HepG2 (cell line): ENCODE measurements around the gene ADSS1. TPM values are rescaled to one million over a fixed set of nuclear protein-coding genes. Genes with fewer than 3 reads are reported as not detected.

ENCODE experiments used
- ATF1 ChIP-seq: IDR thresholded peaks from 2 replicates; pipeline ENCODE4 v1.6.1; 2016; ENCODE audit warnings: mild to moderate bottlenecking, control low read depth
- ATM ChIP-seq: fragments of 450-650 bp; IDR thresholded peaks from 2 replicates; pipeline ENCODE4 v1.7.1; 2017; ENCODE audit warnings: mild to moderate bottlenecking, borderline replicate concordance
- HNRNPUL1 ChIP-seq: fragments of 200-400 bp; formaldehyde crosslinking; IDR thresholded peaks from 2 replicates; pipeline ENCODE4 v1.6.1; 2017; ENCODE audit warnings: low read depth, mild to moderate bottlenecking, low read length, moderate library complexity
- KDM1A ChIP-seq: IDR thresholded peaks from 2 replicates; pipeline ENCODE4 v1.6.1; 2016; ENCODE audit warnings: missing compliant biosample characterization
- LCORL ChIP-seq, 2 experiments: fragments of 450-650 bp in 1 of 2; sonication (generic) in 1 of 2; formaldehyde crosslinking in 1 of 2; IDR thresholded peaks; 2 replicates each; pipeline versions ENCODE4 v1.5.0 to v1.6.1; 2017 to 2020; ENCODE audit warnings: antibody characterized with exemption in 1 of 2, missing genetic modification reagents in 1 of 2
- MEF2D ChIP-seq: sonication (generic); formaldehyde crosslinking; IDR thresholded peaks from 2 replicates; pipeline ENCODE4 v1.5.1; 2020; ENCODE audit warnings: mild to moderate bottlenecking, missing genetic modification reagents
- MEIS2 ChIP-seq: sonication (generic); formaldehyde crosslinking; IDR thresholded peaks from 2 replicates; pipeline ENCODE4 v1.9.0; 2021; ENCODE audit warnings: mild to moderate bottlenecking, missing genetic modification reagents
- MTERF4 ChIP-seq: sonication (generic); formaldehyde crosslinking; IDR thresholded peaks from 2 replicates; pipeline ENCODE4 v1.8.0; 2023; ENCODE audit warnings: mild to moderate bottlenecking, missing genetic modification reagents
- SMAD9 ChIP-seq: sonication (generic); formaldehyde crosslinking; IDR thresholded peaks from 2 replicates; pipeline ENCODE4 v1.5.1; 2020; ENCODE audit warnings: mild to moderate bottlenecking, missing genetic modification reagents
- SP2 ChIP-seq: sonication (generic); formaldehyde crosslinking; IDR thresholded peaks from 2 replicates; pipeline ENCODE4 v1.5.1; 2020; ENCODE audit warnings: mild to moderate bottlenecking, missing genetic modification reagents
- THYN1 ChIP-seq: sonication (generic); formaldehyde crosslinking; IDR thresholded peaks from 2 replicates; pipeline ENCODE4 v1.8.1; 2023; ENCODE audit warnings: low read depth, mild to moderate bottlenecking, moderate library complexity, missing genetic modification reagents, borderline replicate concordance
- YEATS2 ChIP-seq: sonication (generic); formaldehyde crosslinking; IDR thresholded peaks from 2 replicates; pipeline ENCODE4 v1.4.0; 2020; ENCODE audit warnings: missing genetic modification reagents, borderline replicate concordance
- ZNF274 ChIP-seq: sonication (generic); formaldehyde crosslinking; IDR thresholded peaks from 2 replicates; pipeline ENCODE4 v1.5.1; 2020; ENCODE audit warnings: mild to moderate bottlenecking, missing genetic modification reagents
- ZNF337 ChIP-seq: sonication (generic); formaldehyde crosslinking; IDR thresholded peaks from 2 replicates; pipeline ENCODE4 v1.5.1; 2020; ENCODE audit warnings: missing genetic modification reagents, low read depth, mild to moderate bottlenecking, borderline replicate concordance
- ZNF556 ChIP-seq: sonication (generic); formaldehyde crosslinking; IDR thresholded peaks from 2 replicates; pipeline ENCODE4 v1.4.0; 2020; ENCODE audit warnings: mild to moderate bottlenecking, missing genetic modification reagents, borderline replicate concordance
- ZNF563 ChIP-seq: sonication (generic); formaldehyde crosslinking; IDR thresholded peaks from 2 replicates; pipeline ENCODE4 v1.8.0; 2022; ENCODE audit warnings: mild to moderate bottlenecking, moderate library complexity, missing genetic modification reagents
- ZNF687 ChIP-seq: sonication (generic); formaldehyde crosslinking; IDR thresholded peaks from 2 replicates; pipeline ENCODE4 v1.5.1; 2020; ENCODE audit warnings: mild to moderate bottlenecking, missing genetic modification reagents, moderate library complexity
- ZNF713 ChIP-seq: sonication (generic); formaldehyde crosslinking; IDR thresholded peaks from 2 replicates; pipeline ENCODE4 v1.4.0; 2020; ENCODE audit warnings: mild to moderate bottlenecking, missing genetic modification reagents
- ZNF788 ChIP-seq: sonication (generic); formaldehyde crosslinking; IDR thresholded peaks from 2 replicates; pipeline ENCODE4 v1.5.0; 2020; ENCODE audit warnings: mild to moderate bottlenecking, missing genetic modification reagents, borderline replicate concordance
- polyA plus RNA-seq, 8 experiments: library from polyadenylated mRNA; depleted of rRNA in 3 of 8; stranded (reverse) in 7 of 8; unstranded in 1 of 8; fragments of >200 nt; fragmentation: Illumina TruSeq in 4 of 8; extraction: Trizol in 4 of 8; gene quantifications; 2 replicates each; pipeline versions ENCODE4 v1.2.1 to v1.2.3, GENCODE V29; 2011 to 2016; ENCODE audit warnings: low read depth in 4 of 8, missing spikeins in 1 of 8, mixed read lengths in 1 of 8; ENCODE audit not compliant: insufficient read depth in 1 of 8
- total RNA-seq, 5 experiments: library from RNA; depleted of rRNA; stranded (reverse); fragments of >200 nt; fragmentation: Illumina TruSeq; extraction: Trizol; gene quantifications; 2 replicates each; pipeline ENCODE4 v1.2.3, GENCODE V29; 2016; ENCODE audit warnings: low read depth in 1 of 5
- TF ChIP-seq, protein P1 (sequence below): sonication (generic); formaldehyde crosslinking; IDR thresholded peaks from 2 replicates; pipeline ENCODE4 v1.5.0; 2020; ENCODE audit warnings: mild to moderate bottlenecking, missing genetic modification reagents, moderate library complexity
- TF ChIP-seq, protein P2 (sequence below): sonication (generic); formaldehyde crosslinking; IDR thresholded peaks from 2 replicates; pipeline ENCODE4 v1.5.1; 2020; ENCODE audit warnings: mild to moderate bottlenecking, missing genetic modification reagents, borderline replicate concordance

ADSS1 gene
- total and polyA plus RNA-seq, 2 of the 13 experiments (the other 11 are each of a cell fraction or from before 2014, with no cell fraction given) = 1.0 to 36.7 TPM

DNA sequence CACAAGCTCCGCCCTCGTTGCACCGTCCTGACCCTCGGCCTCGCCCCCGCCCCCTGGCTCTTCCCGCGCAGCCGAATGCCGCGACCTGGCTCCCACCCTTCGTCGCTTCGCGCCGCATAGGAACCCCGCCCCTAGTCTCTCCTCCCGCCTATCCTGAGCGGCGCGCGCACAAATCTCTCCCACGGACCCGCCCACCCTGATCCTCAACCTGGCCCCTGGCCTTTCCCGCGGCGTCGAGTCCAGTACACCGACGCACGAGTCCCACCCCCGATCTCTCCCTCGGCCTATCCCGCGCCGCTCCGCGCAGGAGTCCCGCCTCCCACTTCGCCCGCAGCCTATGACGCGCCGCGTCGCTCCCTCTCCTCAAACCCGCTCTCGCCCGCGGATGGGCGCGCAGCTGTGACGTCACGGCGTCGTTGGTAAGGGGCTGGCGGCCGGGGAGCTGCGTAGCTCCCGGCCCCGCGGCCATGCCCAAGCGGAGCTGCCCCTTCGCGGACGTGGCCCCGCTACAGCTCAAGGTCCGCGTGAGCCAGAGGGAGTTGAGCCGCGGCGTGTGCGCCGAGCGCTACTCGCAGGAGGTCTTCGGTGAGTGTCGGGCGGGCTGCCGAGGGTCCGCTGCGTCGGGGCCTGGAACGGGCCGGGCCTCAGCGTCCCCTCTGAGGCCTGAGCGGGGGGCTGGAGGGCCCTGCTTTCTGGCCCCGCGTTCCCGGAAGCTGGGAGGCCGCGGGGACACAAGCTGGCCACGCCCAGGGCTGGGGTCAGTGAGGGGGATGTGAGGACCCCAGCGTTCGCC lies 28.9 kb downstream of the ADSS1 start, which contains the start of gene SIVA1 (continued):
- TF ChIP-seq ZNF713 (no peak; the same call in 1 of the 2 replicates), ZNF274 (CRISPR knock-in tag) (peak; percentile 85), LCORL (IDR thresholded peaks at IDR 0.05) (no peak), LCORL (CRISPR knock-in tag; IDR thresholded peaks at IDR 0.05) (0 out of 2 replicates have a peak, but pooled peaks have one; percentile 2), ZNF788 (CRISPR knock-in tag) (0 out of 2 replicates have a peak, but pooled peaks have one; percentile 41), ZNF556 (CRISPR knock-in tag) (peak; percentile 70; the same call in 1 of the 2 replicates), YEATS2 (CRISPR knock-in tag) (peak; percentile 85), ZNF337 (no peak), MEIS2 (CRISPR knock-in tag) (no peak), ATM (no peak), KDM1A (CRISPR knock-in tag) (no peak), SMAD9 (CRISPR knock-in tag) (no peak), ZNF687 (CRISPR knock-in tag) (peak; percentile 82), THYN1 (CRISPR knock-in tag) (no peak), ZNF563 (CRISPR knock-in tag) (no peak; the same call in 1 of the 2 replicates), MTERF4 (CRISPR knock-in tag) (no peak), HNRNPUL1 (peak; percentile 79; the same call in 1 of the 2 replicates), MEF2D (CRISPR knock-in tag) (no peak), SP2 (peak; percentile 96), ATF1 (CRISPR knock-in tag) (peak; percentile 96)
- TF ChIP-seq, protein P1, sequence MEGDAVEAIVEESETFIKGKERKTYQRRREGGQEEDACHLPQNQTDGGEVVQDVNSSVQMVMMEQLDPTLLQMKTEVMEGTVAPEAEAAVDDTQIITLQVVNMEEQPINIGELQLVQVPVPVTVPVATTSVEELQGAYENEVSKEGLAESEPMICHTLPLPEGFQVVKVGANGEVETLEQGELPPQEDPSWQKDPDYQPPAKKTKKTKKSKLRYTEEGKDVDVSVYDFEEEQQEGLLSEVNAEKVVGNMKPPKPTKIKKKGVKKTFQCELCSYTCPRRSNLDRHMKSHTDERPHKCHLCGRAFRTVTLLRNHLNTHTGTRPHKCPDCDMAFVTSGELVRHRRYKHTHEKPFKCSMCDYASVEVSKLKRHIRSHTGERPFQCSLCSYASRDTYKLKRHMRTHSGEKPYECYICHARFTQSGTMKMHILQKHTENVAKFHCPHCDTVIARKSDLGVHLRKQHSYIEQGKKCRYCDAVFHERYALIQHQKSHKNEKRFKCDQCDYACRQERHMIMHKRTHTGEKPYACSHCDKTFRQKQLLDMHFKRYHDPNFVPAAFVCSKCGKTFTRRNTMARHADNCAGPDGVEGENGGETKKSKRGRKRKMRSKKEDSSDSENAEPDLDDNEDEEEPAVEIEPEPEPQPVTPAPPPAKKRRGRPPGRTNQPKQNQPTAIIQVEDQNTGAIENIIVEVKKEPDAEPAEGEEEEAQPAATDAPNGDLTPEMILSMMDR (CRISPR knock-in tag) = no peak; the same call in 1 of the 2 replicates
- TF ChIP-seq, protein P2, sequence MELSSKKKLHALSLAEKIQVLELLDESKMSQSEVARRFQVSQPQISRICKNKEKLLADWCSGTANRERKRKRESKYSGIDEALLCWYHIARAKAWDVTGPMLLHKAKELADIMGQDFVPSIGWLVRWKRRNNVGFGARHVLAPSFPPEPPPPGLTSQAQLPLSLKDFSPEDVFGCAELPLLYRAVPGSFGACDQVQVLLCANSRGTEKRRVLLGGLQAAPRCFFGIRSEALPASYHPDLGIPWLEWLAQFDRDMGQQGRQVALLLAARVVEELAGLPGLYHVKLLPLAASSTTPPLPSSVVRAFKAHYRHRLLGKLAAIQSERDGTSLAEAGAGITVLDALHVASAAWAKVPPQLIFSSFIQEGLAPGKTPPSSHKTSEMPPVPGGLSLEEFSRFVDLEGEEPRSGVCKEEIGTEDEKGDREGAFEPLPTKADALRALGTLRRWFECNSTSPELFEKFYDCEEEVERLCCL (CRISPR knock-in tag) = no peak
